HG03064 (cell line): ENCODE data around the gene TBX4.

Source experiments
- ATAC-seq: cut with Tn5 transposase; IDR thresholded peaks from one replicate; pipeline ENCODE4 v1.9.1; 2021; ENCODE audit warnings: low read depth; ENCODE audit not compliant: unreplicated experiment

Gene TBX4

DNA sequence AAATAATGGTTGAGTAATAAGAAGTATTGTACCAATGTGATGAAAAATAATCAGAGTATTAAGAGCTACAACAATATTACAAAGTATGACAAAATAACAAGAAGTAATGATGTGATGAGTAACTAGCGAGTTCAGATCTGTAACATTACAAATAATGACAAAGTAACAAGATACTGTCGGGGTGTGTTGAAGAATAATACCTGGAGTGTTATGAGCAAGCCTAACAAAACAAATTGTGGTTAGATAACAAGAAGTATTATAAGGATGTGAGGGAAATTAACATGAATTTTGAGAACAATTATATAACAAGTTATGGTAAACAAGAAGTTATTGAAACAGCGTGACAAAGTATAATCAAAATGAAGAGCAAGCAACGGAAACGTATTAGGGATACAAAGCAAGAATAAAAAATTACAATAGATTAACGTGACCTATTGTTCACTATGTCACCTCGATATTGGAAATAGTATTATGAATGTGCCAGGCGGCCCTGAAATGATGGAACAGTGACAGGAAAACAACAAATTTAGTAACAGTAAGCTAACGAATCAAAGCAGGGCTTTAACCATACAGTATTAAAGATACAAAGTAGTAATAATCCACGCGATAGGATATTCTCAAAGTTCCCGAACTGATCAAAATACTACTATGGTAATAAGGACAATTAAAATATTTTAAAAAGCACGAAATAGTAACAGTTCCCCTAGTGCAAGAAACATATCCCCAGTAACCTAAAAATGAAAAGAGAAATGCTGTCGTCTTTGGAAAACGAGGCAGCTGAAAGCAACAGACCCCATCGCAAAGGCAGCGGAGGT lies 1.6 kb downstream of the TBX4 start:
- ATAC-seq, result no peak

DNA sequence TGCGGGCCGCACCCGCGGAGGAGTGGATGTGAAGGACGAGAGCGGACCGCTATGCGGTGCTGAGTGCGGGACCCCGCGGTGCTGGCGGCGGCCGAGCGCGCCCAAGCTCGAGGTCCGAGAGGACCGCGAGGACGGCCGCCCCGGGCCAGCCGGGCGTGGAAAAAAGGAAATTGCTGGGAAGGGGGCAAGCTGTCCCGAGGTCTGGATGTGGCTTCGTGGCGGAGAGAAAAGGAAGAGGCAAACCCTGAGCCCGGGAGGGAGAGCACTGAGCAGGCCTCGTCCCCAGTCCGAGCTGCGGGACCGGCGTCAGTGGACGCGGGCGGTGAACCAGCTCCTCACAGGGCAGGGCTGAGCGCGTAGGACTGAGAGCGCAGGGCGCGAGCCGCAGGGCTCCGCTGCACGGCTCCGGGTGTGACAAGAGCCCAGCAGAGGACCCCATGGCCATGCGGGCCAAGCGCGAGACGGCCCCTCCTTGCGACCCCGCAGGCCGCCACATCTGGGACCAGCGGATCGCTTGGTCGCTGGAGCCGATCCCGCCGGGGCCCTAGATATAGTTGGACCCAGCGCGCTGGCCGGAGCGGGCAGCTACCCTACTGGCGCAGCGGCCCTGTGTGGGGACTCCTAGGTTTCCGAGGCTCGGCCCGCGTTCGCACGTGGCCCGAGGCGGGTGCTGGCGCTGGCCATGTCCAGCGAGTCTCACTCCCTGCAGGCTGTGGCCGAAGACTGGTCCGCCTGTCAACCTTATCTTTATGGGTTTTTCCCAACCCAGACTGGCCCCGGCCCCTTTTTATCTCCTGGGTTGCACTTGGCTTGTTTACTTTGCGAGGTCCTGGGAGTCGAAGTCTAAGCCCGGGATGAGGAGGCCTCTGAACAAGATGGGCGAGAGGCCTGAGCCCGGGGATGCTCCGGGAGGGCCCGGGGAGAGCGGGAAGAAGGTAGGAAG lies 2.4 kb downstream of the TBX4 start:
- ATAC-seq, result no peak

DNA sequence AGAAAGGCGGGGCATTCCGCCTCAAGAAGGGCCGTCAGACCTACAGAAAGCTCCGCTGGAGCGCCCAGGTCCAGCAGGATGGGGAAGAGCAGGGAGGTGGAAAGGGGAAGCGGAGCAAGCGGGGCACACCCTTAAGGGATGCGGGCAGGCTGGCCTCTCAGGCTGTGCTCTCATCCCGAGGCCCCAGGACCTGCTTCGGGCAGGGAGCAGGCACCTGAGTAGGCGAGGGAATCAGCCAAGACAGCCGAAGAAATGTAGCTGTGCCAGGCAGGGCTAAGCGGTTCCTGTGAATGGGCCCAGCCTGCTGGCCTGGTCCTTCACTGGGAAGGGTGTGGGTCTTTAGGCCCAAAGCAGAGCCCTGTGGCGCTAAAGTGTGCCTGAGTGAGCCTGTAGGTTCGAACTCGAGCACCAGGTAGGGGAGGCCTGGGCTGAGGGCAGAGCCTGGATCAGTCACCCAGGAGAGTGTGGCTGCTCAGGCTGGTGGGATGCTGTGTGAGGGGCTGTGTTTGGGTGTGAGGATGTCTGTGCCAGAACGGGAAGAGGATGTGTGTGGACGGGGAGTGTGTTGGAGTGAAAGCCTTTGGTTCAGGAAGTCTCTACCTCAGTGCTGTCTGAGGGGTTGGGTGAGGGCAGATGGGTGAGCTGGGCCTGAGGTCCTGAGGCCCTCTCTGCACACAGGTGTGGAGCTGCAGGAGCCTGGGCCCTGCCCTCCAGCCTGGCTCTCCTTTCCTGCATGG lies 3.3 kb downstream of the TBX4 start:
- ATAC-seq, result no peak

DNA sequence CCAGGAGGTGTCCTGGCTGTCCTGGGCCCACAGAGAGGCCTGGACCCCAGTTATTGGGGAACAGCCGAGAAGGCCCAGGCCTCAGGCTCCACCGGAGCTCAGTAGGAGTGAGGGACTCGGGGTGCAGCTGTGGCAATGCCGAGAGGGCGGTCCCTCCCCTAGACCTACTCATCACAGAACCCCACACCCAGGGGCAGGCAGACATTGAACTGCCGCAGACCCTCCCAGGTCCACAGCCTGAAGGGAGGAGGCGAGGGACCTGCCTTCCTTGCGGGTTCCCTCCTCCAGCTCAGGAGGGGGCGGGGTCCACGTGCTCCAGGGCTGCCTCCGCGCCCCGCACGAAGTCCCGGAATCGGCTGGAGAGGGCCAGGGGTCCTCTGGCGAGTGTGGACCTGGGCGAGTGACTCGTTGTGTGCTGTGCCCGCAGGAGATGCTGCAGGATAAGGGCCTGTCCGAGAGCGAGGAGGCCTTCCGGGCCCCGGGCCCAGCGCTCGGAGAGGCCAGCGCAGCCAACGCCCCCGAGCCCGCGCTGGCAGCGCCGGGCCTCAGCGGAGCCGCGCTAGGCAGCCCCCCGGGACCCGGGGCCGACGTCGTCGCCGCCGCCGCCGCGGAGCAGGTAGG lies 3.9 kb downstream of the TBX4 start:
- no peak for ATAC-seq

DNA sequence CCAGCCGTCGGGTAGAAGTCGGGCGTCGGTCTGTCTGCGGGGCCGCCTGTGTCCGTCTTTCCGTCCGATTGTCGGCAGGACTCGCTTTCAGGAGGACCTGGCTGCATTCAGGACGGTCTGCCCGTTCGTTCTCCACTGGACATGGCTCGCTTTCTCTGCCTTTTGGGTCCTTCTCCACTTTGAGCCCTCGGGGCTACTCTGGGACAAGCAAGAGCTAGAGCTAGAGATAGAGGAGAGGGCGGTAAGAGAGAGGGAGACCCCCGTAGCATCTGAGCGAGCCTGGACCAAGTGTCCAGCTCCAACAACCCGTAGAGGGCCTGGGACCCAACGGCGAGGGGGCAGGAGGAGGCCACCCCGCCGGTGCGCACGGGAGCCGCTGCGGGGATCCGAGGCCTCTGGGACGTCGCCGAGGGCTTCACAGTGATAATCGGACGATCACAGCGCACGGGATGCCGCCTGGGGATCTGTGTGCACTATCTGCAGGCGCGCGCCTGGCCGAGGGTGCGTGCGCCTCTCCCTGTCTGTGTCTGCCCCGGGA lies 4.5 kb downstream of the TBX4 start:
- ATAC-seq, result no peak

DNA sequence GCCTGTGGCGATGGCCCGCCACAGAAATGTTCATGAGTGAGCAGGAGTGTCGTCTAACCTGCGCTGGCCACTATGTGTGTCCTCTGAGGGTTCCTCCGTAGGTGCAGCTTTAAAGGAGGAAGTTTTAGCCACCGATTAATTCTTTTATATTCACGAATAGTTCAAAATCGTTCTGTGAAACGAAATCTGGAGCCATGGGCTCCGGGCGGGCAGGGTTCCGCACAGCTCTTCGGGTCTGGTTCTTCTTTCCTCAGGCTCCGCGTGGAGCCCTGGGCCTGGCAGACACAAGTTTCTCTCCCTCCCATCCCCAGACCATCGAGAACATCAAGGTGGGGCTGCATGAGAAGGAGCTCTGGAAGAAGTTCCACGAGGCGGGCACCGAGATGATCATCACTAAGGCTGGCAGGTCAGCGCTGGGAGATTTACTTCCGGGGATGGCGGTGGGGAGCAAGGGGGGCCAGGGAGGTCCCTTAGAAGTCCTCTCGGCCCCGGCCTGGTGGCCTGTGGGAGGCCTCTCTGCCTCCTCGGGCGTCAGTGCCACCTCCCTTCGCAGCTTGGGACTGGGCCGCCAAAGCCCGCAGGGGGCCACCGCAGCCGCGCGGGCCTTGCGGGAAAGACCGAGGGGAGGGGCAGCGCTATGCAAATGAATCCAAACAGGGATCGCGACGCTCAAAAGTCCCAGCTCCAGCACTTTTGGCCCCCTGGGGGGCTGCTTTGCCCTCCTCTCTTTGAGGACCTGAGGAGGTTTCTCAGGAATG lies 5.2 kb downstream of the TBX4 start:
- no peak for ATAC-seq

DNA sequence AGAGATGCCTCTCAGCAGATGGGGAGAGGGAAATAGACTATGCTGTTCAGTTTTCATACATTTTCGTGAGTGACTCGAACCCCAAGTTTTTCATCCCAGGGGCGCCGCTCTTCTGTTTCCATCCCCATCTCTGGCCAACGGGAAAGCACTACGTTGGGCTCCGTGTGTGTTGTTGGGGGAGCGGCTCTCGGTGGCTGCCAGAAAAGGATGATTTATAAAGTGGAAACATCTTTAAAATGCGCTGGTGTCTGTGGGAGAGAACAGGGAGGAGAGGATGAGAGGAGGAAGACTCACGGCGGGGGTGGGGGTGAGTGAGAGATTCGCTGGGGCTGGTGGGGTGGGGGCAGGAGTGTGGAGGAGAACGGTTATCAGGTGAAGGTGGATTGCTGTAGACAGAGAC lies 5.8 kb downstream of the TBX4 start:
- ATAC-seq, result no peak

DNA sequence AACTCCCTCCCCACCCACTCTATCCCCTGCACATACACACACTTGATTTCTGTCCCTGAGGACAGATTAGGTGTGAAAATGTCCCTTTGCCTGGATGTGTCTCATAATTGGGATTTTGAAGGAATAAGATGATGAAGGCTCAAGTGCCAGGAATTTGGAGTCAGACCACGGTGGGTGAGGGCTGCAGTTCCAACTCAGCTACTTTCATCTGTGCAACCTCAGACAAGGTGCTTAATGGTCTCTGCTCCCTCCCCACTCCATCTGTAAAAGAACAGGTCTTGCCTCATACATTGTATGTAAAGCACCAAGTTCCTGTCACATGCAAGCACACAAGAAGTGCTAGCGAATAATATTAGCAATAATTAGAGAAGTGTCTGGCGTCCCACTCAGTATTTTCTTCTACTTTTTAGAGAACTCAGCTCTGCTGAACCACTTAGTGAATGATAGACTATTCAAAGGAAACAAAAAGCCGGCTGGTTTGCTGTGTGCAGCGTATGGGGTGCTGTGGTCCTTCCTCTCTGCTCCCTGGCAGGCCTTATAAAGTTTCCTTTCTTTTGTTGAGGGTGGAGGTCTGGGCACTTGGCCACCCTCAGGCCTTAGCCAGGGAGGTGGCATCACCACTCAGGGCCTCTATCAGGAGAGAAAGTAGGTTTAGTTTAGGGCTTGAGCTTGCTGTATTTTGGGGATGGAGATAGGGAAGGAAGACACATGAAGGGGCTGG lies 6.4 kb downstream of the TBX4 start:
- no peak for ATAC-seq

DNA sequence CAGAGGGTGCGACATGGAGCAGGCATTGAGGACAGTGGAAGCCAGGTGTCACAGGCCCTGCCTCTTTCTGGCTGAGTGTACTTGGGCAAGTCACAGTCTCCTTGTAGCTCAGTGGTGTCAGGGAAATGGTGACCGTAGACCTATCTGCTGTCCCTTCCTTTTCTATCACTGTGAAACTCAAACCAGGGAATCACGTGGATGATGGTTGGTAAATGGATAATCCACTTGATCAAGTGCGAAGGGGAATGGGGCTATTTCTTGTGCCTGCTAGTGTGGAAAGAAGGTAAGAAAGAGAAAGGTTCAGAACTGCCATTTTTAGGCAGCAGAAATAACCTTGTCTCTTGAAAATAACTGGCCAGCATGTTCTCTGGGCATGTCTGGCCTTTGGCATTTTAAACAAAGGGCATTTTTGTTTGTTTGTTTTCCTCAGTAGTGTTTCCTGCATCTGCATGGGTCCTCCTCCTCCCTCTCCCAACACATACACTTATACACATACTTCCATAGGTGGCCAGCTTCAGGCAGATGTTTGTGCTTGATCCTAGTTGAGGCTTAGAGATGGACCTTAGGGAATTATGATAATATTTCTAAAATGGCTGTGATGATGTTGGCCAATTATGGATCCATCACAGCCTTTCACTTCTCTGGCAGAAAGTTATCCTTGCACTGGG lies 7.1 kb downstream of the TBX4 start:
- ATAC-seq, result no peak

DNA sequence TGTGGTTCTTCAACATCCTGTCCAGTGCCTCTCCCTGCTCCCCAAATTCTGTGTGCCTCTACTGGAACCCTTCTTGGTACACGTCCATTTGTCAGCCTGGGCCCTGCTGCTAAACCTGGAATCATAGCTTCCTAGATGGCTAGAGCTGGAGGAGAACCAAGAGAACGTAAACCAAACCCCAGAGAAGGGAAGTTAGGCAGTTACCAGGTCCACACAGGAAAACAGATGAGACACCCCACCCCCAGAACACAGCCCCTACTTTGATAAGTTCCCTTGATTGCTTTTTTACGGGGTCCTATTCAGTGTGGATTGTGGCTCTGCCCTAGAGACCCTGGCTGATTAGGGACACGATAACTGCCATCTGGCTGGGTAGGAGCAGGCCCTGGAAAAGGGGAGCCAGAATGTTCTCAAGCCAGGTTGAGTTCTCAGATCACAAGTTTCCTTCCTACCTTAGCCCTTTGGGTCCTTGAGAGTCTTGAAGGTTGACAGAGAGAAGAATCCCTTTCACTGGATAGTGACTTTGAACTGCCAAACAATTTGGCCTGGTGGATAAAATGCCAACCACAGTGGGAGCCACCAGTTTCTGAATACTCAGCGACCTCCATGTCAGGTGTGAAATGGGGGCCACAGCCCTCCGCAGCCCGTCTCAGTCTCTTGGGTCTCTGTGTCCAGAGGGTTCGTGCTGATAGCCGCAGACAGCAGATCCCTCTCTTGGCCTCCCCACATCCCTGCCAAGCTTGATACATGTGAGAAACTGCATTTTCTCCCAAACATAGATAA lies 7.9 kb downstream of the TBX4 start:
- ATAC-seq, result no peak

DNA sequence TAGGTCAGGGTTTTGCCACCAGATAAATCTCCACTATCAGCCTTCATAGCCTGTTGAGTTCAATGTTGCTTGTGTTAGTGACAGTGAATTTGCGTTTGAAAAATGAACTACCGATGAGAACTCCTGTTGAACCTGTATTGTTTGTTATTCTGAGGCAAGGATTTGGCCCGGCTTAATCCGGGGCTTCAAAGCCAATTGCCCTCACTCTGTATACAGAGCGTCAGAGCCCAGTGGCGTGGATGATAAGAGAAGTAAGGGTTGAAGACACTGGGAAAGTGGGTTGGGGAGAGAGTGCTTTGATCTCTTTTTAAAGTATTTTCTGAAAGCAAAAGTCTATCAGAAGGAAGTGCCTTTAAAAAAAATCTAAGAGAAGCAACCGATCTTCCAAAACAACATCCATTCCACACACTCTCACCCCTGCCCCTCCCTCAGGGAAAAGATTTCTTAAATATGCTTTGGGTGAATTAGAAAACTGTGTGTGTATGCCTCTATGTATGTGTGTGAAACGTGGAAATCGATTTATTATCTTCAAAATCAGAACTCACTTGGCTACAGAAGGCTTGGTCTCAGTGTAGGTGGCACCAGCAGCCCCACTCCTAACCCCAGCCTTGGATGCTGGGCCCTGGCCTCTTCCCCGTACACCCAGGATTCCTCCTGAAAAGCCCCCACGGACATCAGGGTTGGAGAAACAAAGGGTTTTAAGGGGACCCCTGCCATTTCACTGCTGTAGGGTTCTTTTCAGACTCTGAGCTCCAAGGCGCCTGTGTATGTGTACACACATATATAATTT lies 8.8 kb downstream of the TBX4 start:
- ATAC-seq, result no peak

DNA sequence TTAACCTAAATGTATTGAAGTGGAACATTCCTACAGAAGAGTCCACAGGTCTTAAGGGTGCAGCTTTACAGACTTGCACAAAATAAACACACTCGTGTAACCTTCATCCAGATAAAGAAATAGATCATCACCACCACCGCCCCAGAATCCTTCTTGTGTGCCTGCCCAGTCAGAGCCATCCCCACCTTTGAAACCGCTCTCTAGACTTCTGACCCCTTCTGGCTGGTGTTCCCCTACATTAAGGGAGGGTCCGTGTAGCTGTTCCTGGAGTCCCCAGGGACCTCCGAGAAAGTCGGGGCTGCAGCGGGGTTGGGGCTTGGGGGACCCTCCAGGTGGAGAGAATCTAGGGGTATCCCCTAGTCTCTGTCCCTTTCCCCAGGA lies 9.4 kb downstream of the TBX4 start:
- ATAC-seq, result no peak

DNA sequence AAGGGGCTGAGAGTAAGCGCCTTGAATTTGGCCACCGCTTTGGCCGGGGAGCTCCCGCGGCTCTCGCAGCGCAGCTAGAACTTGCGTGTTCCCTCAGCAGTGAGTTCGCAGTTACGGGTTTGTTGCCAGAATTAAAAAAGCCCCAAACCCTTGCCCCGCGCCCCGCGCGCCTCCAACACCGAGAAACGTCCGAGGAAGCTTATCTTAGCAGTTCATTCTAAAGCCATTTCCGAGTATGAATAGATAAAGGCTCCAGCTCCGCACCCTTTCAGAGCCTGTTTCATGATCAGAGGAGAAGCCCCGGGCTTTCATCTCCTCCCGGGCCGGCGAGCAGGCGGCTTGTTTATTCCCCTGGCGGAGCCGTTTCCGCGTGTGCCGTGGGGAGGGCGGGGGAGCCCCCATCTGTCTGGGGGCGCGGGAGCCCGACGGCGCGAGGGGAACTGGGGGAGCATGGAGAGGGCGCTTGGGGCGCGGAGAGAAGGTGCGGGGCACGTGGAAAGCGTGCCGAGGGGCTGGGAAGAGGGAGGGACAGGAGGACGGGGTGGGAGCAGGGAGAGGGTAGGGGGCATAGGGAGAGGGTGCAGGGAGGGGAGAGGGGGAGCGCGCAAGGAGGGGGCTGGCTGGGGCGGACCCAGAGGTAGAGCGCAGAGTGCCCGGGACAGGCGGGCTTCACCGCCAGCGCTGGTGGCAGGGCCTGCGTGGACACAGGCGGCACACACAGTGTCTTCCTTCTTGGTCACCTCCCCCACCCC lies 9.9 kb downstream of the TBX4 start:
- no peak for ATAC-seq

DNA sequence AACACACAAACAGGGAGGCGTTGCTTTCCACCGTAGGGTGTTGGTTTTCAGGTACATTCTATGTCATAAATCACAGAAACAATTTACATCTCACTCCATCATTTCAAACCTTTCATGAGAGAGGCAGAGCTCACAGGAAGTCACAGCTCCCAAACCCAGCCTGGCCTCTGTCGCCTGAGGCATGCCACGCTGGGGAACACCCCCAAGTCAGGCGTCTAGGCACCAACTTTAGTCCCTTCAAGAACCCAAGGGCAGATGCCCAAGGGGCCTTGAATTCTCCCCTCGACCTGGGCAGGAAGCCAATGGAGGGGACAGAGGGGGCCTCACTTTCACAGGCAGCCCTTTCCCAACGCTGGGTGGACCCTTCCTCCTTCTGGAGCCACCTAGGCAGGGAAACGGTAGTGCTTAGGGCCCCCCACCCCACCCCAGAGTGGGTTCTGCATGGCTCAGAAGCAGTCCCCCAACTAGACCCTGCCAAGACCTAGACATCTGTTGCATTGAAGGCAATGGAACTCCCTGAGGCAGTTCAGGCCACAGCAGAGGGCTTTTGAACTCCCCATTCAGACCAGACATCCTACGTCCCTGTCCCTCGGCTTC lies 10.6 kb downstream of the TBX4 start:
- ATAC-seq, result no peak

DNA sequence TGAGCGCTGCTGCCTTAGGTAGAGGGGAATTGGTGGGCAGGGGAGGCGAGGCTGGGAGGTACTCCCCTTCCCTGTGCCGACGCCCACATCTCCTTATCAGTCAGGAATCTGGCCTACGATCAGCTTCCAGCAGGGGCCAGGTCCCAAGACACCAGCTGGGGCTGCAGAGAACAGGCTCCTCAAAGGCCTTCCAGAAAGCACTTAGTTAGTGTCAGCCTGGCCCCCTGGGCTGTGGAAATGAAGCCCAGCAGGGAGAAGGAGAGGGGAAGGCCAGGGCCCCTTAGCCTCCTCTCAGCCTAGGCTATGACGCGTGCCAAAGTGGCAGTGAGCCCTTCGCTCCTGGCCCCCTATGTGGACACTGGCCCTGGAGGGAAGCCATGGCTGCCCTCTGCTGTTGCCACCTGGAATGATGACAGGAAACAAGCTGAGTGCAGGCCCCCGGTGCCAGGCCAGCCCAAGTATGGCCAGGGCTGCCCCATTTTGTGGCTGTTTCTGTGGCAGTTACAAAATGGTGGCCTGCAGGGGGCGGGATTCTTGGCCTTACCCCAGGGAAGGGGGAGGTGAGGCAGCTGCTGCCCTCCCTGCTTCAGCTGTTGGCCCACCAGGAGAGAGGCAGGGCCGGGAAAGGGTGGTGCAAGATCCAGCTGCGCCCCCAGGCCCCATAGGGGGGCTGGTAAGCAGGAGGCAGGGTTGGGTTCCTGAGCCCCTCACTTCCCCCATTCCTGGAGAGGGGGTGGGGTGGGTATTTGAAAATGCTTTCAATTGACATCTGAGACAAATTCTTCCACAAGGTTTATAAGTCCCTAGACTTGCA lies 11.3 kb downstream of the TBX4 start:
- no peak for ATAC-seq
